OCI-M2 (cell line): ENCODE data around the gene LTBP4.
"Not testable (repeated sequence)": the region's sequence is repeated elsewhere in the genome, so short reads cannot be mapped to it uniquely, and the experiment has no call there.

Experiments used
- DNase-seq: peaks from one replicate; lab custom pipeline; 2025; ENCODE audit not compliant: unreplicated experiment; lab: John Stamatoyannopoulos, UW

LTBP4 gene, protein sequence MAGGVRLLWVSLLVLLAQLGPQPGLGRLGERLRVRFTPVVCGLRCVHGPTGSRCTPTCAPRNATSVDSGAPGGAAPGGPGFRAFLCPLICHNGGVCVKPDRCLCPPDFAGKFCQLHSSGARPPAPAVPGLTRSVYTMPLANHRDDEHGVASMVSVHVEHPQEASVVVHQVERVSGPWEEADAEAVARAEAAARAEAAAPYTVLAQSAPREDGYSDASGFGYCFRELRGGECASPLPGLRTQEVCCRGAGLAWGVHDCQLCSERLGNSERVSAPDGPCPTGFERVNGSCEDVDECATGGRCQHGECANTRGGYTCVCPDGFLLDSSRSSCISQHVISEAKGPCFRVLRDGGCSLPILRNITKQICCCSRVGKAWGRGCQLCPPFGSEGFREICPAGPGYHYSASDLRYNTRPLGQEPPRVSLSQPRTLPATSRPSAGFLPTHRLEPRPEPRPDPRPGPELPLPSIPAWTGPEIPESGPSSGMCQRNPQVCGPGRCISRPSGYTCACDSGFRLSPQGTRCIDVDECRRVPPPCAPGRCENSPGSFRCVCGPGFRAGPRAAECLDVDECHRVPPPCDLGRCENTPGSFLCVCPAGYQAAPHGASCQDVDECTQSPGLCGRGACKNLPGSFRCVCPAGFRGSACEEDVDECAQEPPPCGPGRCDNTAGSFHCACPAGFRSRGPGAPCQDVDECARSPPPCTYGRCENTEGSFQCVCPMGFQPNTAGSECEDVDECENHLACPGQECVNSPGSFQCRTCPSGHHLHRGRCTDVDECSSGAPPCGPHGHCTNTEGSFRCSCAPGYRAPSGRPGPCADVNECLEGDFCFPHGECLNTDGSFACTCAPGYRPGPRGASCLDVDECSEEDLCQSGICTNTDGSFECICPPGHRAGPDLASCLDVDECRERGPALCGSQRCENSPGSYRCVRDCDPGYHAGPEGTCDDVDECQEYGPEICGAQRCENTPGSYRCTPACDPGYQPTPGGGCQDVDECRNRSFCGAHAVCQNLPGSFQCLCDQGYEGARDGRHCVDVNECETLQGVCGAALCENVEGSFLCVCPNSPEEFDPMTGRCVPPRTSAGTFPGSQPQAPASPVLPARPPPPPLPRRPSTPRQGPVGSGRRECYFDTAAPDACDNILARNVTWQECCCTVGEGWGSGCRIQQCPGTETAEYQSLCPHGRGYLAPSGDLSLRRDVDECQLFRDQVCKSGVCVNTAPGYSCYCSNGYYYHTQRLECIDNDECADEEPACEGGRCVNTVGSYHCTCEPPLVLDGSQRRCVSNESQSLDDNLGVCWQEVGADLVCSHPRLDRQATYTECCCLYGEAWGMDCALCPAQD (N-terminal part only)

DNA sequence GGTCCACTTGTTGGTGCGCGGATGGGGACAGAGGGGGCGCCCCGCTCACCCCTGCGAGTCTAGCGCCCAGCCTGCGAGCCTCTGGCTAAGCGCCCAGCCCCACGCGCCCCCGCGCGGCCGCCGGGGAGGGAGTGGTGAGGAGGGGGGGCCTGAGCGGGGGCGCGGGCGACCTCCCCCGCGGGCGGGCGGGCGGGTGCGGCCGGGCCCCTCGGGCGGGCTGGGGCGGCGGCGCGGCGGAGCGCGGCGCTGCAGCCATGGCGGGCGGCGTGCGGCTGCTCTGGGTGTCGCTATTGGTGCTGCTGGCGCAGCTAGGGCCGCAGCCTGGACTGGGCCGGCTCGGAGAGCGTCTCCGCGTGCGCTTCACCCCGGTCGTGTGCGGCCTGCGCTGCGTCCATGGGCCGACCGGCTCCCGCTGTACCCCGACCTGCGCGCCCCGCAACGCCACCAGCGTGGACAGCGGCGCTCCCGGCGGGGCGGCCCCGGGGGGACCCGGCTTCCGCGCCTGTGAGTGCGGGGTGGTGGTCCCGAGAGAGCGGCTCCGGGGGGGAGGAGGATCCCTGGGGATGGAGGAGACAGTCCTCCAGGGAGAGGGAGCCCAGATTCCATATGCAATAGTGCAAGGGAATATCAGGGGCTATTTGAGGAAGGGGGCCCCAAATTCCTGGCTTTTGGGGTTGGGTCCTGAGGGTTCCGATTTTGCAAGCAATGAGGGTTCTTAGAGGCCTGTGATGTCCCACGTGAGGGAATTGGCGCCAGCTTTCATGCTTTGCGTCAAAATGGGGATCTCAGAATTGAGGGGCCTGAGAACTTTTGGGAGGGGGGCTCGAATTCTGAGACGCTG, at the start of gene LTBP4:
LTBP4 (plus strand) TSS at position 236 of the 841 bp plus-strand sequence; CDS start at position 255, 19 bp downstream.
- DNase-seq, result no peak

DNA sequence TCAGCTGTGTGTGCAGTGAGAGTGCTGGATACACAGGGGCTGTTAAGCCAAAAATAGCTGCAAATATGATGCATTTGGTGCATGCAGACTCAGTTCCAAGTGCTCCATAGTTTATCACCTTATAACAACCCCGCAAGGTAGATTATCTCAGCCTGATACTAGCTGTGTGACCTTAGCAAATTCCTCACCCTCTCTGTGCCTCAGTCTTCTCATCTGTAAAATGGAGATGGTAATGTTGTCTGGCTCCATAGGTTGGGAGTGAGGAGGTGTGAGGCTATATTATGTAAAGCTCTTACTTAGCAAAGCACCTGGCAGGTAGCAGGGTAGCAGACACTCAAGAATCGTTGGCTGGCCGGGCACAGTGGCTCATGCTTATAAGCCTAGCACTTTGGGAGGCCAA, 48.3 kb upstream of the LTBP4 start:
- no peak for DNase-seq

DNA sequence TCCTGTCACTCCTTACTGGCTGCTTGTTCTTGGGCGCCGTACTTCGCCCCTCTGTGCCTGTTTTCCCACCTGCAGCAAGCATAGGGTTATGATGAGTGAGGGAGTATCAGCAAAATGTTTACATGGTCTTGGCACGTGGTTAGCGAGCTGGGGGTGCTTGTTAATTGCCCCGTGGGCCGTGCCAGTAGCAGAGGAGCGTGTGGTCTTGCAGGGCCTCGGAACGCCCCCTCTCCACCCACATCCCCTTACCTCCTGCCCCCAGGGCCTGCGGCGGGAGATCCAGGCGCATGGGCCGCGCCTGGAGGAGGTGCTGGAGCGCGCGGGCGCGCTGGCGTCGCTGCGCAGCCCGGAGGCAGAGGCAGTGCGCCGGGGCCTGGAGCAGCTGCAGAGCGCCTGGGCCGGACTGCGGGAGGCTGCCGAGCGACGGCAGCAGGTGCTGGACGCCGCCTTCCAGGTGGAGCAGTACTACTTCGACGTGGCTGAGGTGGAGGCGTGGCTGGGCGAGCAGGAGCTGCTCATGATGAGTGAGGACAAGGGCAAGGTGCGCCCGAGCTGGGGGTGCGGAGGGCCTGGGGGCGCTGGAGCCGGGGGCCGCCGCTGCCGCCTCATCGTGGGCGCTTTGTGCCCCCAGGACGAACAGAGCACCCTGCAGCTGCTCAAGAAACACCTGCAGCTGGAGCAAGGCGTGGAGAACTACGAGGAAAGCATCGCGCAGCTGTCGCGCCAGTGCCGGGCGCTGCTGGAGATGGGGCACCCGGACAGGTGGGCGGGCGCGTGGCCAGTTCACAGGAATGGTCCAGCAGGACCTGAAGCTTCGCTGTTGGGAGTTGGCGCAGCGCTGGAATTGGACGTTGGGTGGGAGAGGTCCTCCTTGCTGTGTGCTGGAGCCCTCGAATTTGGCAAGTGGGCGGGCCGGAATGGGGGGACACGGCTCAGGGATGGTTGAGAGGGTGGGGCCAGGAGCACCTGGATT, 47.0 kb upstream of the LTBP4 start:
- DNase-seq, result no peak

DNA sequence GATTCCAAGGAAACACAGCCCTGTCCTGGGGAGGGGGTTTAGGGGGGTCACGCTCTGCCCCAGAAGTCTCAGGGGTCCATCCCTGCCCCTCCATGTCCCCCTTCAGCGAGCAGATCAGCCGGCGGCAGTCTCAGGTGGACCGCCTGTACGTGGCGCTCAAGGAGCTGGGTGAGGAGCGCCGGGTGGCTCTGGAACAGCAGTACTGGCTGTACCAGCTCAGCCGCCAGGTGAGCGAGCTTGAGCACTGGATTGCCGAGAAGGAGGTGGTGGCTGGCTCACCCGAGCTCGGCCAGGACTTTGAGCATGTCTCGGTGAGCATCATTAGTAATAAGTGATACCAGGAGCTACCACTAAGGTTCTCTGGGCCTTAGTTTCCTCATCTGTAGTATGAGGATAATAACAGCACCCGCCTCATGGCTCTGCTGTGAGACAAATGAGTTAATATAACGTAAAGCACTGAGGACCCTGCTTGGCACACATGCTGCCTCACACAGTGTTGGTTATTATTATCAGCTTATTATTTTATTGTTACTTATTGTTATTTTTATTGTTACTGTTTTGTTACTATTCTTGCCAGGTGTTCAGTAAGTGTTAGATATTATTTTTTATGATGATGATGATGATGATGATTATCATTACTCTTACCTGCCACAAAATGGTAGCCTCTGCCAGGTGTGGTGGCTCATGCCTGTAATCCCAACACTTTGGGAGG, 45.0 kb upstream of the LTBP4 start:
- no peak for DNase-seq

DNA sequence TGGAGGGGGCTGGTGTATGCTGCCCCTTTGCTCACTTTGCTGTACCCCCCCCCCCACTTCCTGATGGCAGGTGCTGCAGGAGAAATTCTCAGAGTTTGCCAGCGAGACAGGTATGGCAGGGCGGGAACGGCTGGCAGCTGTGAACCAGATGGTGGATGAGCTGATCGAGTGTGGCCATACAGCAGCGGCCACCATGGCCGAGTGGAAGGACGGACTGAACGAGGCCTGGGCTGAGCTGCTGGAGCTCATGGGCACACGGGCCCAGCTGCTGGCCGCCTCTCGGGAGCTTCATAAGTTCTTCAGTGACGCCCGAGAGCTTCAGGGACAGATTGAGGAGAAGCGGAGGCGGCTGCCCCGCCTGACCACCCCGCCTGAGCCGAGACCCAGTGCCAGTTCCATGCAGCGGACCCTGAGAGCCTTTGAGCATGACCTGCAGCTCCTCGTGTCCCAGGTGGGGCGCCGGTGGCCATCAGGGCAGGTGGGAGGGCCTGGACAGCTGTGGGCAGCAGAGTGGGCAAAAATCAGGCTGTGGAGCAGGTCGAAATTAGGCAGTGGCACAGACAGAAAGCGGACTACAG, 44.1 kb upstream of the LTBP4 start:
- DNase-seq, result no peak

DNA sequence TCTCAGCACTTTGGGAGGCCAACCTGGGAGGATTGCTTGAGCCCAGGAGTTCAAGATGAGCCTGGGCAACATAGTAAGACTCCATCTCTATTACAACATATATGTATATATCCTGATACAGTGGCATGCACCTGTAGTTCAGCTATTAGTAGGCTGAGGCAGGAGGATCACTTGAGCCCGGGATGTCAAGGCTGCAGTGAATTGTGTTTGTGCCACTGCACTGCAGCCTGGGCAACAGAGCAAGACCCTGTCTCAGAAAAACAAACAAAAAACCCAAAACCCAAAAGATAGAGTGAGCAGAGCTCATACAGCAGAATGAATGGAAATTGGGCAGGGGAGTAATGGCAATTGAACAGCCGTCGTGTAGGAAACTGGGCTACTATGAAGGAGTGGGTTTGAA, 41.8 kb upstream of the LTBP4 start:
- no peak for DNase-seq

DNA sequence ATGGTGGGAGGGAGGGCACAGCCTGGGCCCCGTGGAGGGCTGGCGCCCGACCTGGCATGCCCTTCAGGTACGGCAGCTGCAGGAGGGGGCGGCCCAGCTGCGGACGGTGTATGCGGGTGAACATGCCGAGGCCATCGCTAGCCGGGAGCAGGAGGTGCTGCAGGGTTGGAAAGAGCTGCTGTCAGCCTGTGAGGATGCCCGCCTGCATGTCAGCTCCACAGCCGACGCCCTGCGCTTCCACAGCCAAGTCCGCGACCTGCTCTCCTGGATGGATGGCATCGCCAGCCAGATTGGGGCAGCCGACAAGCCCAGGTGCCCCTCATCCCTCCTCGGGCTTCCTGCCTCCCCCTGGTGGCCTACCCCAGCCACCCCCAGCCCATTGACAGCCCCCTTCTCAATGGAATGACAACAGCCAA, 41.1 kb upstream of the LTBP4 start:
- no peak for DNase-seq

DNA sequence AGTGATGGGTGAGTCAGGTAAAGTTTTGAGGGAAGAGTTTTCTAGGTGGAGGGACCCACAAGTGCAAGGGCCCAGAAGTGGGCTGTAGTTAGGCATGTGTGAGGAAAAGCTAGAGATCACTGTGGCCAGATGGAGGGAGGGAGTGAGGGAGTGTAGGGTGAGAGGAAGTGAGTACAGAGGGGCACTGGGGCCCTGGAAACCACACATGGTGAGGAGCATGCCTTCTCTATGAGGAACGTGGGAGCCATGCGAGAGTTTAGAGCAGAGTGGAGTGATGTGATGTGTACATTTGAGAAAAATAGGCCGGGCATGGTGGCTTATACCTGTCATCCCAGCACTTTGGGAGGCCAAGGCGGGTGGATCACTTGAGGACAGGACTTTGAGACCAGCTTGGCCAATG, 39.2 kb upstream of the LTBP4 start:
- DNase-seq, result no peak

DNA sequence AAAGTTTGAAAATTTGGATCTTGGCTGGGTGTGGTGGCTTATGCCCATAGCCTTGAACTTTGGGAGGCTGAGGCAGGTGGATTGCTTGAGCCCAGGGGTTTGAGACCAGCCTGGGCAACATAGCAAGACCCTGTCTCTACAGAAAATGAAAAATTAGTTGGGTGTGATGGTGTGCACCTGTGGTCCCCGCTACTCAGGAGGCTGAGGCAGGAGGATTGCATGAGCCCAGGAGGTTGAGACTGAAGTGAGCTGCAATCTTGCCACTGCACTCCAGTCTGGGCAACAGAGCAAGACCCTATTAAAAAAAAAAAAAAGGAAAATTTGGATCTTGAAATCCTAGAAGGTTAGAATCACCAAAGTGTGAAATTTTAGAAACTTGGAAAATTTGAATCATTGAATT, 36.6 kb upstream of the LTBP4 start:
- DNase-seq, result not testable (repeated sequence)

DNA sequence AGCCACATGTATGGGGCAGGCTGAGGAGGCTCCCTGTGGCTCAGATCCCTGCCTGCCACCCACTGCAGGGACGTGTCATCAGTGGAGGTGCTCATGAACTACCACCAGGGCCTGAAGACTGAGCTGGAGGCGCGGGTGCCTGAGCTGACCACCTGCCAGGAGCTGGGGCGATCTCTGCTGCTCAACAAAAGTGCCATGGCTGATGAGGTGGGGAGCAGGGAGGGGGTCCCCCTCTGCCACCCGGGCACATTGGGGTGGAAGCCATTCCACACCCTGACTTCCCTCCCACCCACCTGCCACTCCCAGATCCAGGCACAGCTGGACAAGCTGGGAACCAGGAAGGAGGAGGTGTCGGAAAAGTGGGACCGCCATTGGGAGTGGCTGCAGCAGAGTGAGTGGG, 35.8 kb upstream of the LTBP4 start:
- DNase-seq, result no peak

DNA sequence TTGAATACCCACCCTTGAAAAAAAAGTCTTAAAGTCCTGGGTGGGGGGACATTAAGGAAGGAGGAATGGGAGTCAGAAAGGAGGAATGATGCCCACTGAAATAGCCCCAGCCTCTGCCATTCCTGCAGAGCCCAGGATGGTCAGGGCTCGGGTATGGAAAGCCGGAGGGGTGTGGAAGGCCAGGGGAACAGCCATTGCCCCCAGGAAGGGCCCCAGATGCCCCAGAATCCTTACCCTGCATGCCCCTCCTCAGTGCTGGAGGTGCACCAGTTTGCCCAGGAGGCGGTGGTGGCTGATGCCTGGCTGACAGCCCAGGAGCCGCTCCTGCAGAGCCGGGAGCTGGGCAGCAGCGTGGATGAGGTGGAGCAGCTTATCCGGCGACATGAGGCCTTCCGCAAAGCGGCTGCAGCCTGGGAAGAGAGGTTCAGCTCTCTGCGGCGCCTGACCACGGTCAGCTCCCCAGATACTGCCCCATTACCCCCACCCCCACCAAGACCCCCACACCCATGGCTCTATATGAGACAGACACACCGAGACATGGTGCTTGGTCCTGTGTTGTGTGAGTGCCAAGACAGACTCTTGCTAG, 35.2 kb upstream of the LTBP4 start:
- DNase-seq, result no peak

DNA sequence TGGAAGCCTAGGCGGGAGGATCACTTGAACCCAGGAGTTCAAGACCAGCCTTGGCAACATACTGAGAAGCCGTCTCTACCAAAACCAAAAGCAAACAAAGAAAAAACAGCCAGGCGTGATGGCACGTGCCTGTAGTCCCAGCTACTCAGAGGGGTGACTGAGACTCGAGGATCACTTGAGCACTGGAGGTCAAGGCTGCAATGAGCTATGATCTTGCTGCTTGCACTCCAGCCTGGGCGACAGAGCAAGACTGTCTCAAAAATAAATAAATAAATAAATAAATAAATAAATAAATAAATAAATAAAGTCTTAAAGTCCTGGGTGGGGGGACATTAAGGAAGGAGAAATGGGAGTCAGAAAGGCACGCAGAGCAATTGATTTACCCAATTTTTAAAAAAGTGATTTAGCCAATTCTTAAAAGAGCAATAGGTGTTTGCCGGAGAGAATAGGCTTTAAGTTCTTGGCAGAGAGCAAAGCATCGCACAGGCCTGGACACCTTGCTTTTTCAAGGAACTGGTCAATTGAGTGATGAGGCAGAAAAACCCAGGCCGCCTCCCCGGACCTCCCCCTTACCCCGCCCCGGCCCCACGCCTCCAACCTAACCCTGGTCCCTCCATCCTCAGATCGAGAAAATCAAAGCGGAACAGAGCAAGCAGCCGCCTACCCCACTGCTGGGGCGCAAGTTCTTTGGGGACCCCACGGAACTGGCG, 34.0 kb upstream of the LTBP4 start:
- no peak for DNase-seq

DNA sequence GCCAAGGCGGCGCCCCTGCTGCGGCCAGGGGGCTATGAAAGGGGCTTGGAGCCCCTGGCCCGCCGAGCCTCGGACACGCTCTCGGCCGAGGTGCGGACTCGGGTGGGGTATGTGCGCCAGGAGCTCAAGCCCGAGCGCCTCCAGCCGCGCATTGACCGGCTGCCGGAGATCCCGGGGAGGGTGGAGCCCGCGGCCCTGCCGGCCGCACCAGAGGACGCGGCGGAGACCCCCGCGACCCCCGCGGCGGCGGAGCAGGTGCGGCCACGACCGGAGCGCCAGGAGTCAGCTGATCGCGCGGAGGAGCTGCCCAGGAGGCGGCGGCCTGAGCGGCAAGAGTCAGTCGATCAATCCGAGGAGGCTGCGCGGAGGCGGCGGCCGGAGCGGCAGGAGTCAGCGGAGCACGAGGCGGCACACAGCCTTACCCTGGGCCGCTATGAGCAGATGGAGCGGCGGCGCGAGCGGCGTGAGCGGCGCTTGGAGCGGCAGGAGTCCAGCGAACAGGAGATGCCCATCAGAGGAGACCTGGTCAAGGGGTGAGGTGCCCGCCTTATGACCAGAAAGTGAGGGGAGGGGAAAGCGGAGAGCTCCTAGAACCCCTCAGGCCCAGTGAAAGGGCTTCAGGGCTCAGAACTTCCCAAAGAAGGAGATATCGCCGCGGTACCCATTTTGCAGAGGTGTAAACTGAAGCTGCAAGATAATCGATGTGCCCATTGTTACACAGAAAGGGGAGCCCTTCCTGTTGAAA, 33.2 kb upstream of the LTBP4 start:
- DNase-seq, result no peak

DNA sequence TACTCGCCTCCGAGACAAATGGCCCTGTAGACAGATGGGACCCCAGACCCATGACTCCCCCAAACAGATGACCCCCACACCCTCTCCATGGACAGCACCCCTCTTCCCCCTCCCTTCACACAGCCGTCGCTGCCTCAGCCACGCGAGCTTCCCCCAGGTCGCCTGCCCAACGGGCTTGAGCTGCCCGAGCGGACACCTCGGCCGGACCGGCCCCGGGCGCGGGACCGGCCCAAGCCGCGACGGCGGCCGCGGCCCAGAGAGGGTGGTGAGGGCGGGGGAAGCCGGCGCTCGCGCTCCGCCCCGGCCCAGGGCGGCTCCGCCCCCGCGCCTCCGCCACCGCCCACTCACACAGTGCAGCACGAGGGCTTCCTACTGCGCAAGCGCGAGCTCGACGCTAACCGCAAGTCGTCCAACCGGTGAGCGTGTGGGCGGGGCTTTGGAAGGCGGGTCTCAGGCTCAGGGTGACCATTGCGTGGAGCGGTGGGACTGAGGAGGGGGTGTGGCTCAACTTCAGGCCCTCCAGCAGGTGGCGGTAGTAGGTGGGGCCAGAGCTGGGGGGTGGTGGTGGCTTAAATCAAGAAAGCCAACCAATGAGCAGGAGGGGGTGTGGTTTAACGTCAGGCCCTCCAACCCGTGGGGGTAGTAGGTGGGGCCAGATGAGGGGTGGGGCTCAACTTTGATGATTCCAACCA, 30.7 kb upstream of the LTBP4 start:
- peak; percentile 95 for DNase-seq

DNA sequence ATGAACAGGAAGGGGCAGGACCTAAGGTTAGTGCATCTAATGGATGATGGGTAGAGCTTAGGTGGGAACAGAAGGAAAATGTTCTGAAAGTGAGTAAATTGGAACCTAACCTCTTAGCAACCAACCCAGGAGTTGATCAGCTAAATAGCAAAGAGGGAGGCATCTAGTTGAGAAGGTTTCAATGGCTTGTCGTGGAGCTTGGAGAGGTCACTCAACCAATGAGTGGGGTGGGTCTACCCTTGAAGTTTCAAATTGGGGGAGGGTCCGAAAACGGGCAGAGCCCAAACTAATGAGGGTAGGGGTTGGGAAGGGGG, 30.2 kb upstream of the LTBP4 start:
- DNase-seq, result no peak
